Measurements from ENCODE around the gene MEGF11. TPM values are rescaled to one million over a fixed set of nuclear protein-coding genes. Genes with fewer than 3 reads are reported as not detected.

MEGF11 gene
- total RNA-seq, 1 donor from 2014 or later, result not detected

DNA sequence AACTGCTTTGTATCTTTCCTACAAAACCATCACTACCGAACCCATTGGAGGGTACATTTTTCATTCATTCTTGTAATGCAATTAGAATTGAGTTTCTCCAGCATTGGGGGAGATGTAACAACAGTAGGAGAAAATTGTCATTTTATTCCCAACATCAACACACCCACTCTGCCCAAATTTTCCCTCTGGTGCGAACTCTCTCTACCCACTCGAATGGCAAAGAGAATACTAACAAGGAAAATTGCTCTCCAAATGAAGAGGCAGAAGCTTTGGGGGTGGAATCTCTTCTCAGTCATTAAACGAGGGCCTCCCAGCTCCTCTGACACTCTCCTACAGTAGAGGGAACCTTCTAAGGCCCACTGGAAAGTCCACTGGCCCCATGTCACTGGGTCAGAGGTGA is 135.7 kb downstream of the MEGF11 start:
- no peak for DNase-seq (ENCODE audit: low spot score)
- no peaks in the 10 kb centered on the region for H3K9me3 Mint-ChIP-seq (ENCODE audit: low read depth)
- H3K27ac Mint-ChIP-seq (ENCODE audit: unreplicated experiment), result no peak overlapping the region
- TF ChIP-seq, protein P1, sequence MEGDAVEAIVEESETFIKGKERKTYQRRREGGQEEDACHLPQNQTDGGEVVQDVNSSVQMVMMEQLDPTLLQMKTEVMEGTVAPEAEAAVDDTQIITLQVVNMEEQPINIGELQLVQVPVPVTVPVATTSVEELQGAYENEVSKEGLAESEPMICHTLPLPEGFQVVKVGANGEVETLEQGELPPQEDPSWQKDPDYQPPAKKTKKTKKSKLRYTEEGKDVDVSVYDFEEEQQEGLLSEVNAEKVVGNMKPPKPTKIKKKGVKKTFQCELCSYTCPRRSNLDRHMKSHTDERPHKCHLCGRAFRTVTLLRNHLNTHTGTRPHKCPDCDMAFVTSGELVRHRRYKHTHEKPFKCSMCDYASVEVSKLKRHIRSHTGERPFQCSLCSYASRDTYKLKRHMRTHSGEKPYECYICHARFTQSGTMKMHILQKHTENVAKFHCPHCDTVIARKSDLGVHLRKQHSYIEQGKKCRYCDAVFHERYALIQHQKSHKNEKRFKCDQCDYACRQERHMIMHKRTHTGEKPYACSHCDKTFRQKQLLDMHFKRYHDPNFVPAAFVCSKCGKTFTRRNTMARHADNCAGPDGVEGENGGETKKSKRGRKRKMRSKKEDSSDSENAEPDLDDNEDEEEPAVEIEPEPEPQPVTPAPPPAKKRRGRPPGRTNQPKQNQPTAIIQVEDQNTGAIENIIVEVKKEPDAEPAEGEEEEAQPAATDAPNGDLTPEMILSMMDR (IDR thresholded peaks at IDR 0.05), result no peak
- peaks cover 67% of the 10 kb centered on the region for H3K27me3 Mint-ChIP-seq (ENCODE audit: low read depth)
- H3K4me3 Mint-ChIP-seq (ENCODE audit: unreplicated experiment), result no peak overlapping the region
- no peaks in the 10 kb centered on the region for H3K36me3 Mint-ChIP-seq (ENCODE audit: low read depth)
- no peaks in the 10 kb centered on the region for H3K4me1 Mint-ChIP-seq (ENCODE audit: low read depth)

DNA sequence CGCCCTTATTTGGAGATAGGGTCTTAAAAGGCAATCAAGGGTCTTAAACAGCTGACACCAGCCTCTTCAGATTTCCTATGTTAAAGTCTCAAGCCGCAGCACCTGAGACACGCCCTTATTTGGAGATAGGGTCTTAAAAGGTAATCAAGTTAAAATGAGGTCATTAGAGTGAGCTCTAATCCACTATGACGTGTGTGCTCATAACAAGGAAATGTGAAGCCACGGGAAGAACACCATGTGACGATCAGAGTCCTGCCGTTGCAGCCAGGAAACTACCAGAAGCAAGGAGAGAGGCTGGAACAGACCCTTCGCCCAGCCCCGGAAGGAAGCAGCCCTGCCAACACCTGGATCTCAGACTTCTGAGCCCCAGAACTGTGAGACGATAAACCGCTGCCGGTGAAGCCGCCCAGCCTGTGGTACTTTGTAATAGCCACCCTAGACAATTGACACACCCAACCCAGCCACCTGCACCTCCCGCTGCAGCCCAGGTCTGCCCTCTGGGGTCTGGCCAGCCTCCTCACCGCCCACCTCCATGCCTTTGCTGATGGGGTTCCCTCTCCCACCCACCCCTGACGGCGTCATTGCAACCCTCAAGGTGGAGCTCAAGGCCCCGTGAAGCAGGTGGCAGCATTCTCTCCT is 137.9 kb downstream of the MEGF11 start:
- Mint-ChIP-seq H3K9me3 (ENCODE audit: low read depth) (no peaks in the 10 kb centered on the region), H3K4me3 (ENCODE audit: unreplicated experiment) (no peak overlapping the region), H3K4me1 (ENCODE audit: low read depth) (no peaks in the 10 kb centered on the region), H3K27me3 (ENCODE audit: low read depth) (peaks cover 72% of the 10 kb centered on the region), H3K27ac (ENCODE audit: unreplicated experiment) (no peak overlapping the region), H3K36me3 (ENCODE audit: low read depth) (no peaks in the 10 kb centered on the region)
- DNase-seq (ENCODE audit: low spot score), result no peak
- TF ChIP-seq, protein P1 (IDR thresholded peaks at IDR 0.05), result no peak

DNA sequence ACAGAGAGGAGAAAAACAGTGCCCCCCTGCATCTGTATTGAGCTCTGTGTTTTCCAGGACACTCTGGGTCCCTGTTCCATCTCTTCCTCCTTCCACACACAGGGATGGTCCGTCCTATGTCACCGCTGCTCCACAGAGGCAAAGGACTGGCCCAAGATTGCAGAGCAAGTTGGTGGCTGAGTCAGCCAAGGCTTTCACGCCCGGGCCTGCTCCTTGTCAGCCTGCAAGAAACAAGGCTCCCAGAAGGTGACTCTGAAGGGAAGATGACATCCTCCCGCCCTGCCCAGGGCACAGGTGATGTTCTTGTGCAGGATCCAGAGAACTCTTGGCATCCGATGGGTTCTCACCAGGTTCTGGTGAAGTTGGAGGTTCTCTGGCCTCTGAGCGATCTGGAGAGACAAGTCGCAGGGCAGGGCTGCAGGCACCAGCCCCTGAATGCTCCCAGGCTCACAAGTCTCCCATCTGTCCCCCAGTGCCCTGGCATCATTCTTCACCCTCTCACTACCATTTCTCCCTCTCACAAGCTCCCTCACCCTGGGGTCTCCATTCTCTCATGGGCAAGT is 138.6 kb downstream of the MEGF11 start:
- DNase-seq (ENCODE audit: low spot score), result no peak
- TF ChIP-seq, protein P1 (IDR thresholded peaks at IDR 0.05), result no peak
- Mint-ChIP-seq H3K4me3 (ENCODE audit: unreplicated experiment) (no peak overlapping the region), H3K9me3 (ENCODE audit: low read depth) (no peaks in the 10 kb centered on the region), H3K36me3 (ENCODE audit: low read depth) (no peaks in the 10 kb centered on the region), H3K27me3 (ENCODE audit: low read depth) (peaks cover 71% of the 10 kb centered on the region), H3K27ac (ENCODE audit: unreplicated experiment) (no peak overlapping the region), H3K4me1 (ENCODE audit: low read depth) (no peaks in the 10 kb centered on the region)

DNA sequence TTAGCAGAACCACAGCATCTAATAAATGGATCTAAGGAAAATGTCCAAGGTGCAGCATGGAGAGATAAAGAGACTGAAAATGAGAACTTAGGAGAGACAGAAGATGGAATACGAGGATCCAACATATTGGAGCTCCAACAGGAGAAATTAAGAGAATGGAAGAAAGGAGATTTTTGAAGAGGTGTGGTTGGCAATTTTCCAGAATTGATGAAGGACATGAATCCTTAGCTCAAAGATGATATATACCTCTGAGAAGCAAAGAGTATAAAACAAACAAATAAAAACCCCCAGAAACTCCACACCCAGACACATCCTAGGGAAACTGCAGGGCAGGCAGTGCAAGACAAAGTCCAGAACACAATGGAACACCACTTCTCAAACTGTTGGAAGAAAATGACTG is 141.2 kb downstream of the MEGF11 start:
- Mint-ChIP-seq H3K4me1 (ENCODE audit: low read depth) (no peaks in the 10 kb centered on the region), H3K9me3 (ENCODE audit: low read depth) (no peaks in the 10 kb centered on the region), H3K36me3 (ENCODE audit: low read depth) (peaks cover 2% of the 10 kb centered on the region), H3K27me3 (ENCODE audit: low read depth) (peaks cover 77% of the 10 kb centered on the region), H3K27ac (ENCODE audit: unreplicated experiment) (no peak overlapping the region), H3K4me3 (ENCODE audit: unreplicated experiment) (no peak overlapping the region)
- no peak for DNase-seq (ENCODE audit: low spot score)
- TF ChIP-seq, protein P1 (IDR thresholded peaks at IDR 0.05), result no peak

DNA sequence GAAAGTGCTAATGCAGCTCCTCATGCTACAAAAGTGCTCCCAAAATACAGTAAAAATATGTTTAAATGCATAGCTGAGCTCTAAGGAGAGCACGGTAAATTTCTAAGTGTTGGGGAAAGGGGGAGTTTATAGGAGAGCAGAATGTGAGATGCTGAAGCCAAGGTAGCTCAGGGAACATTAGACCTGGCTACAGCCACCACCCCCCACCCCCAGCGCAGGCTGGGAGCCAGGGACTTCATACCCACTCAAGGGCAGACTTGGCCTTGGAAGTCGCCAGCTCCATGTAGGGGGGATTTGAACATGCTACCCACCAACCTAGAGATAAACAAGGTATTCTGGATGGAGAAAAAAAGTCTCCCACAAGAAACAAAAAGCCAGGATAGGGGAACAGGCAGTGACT is 142.2 kb downstream of the MEGF11 start:
- H3K9me3 Mint-ChIP-seq (ENCODE audit: low read depth), result no peaks in the 10 kb centered on the region
- no peak overlapping the region for H3K27ac Mint-ChIP-seq (ENCODE audit: unreplicated experiment)
- H3K4me3 Mint-ChIP-seq (ENCODE audit: unreplicated experiment), result no peak overlapping the region
- peak; percentile 13 for DNase-seq (ENCODE audit: low spot score)
- H3K4me1 Mint-ChIP-seq (ENCODE audit: low read depth), result no peaks in the 10 kb centered on the region
- H3K36me3 Mint-ChIP-seq (ENCODE audit: low read depth), result peaks cover 2% of the 10 kb centered on the region
- TF ChIP-seq, protein P1 (IDR thresholded peaks at IDR 0.05), result no peak
- H3K27me3 Mint-ChIP-seq (ENCODE audit: low read depth), result peaks cover 76% of the 10 kb centered on the region
